NCI-H748 (cell line): ENCODE data around the gene SYT3.

Experiments
- DNase-seq: peaks from one replicate; lab custom pipeline; 2025; ENCODE audit not compliant: unreplicated experiment; lab: John Stamatoyannopoulos, UW

Gene SYT3

GRCh38 chr19:50661766-50662650 is 22.3 kb upstream of the SYT3 start:
- no peak for DNase-seq

GRCh38 chr19:50661023-50661422 is 21.3 kb upstream of the SYT3 start:
- no peak for DNase-seq

GRCh38 chr19:50660088-50660366 is 20.3 kb upstream of the SYT3 start:
- no peak for DNase-seq

GRCh38 chr19:50659318-50660087 is 19.8 kb upstream of the SYT3 start:
- peak; percentile 86 for DNase-seq

- DNase-seq: peak; percentile 98
Observed at GRCh38 chr19:50658441-50659317, 19.0 kb upstream of the SYT3 start.

GRCh38 chr19:50657712-50658440 is 18.2 kb upstream of the SYT3 start:
- peak; percentile 100 for DNase-seq

GRCh38 chr19:50657222-50657669 is 17.6 kb upstream of the SYT3 start:
- no peak for DNase-seq

- DNase-seq: no peak
Observed at GRCh38 chr19:50654882-50655281, 15.2 kb upstream of the SYT3 start.

GRCh38 chr19:50652722-50653121 is 13.0 kb upstream of the SYT3 start:
- DNase-seq: no peak

GRCh38 chr19:50651174-50651573 is 11.5 kb upstream of the SYT3 start:
- no peak for DNase-seq

GRCh38 chr19:50649433-50650391 is 10.0 kb upstream of the SYT3 start, which contains the start of gene C19orf81:
Gene C19orf81 (plus strand): TSS chr19:50649445. CDS start chr19:50649445, 0 bp downstream.
- peak; percentile 28 for DNase-seq

- no peak for DNase-seq
Observed at GRCh38 chr19:50648659-50649058, 9.0 kb upstream of the SYT3 start.

- DNase-seq: no peak
Observed at GRCh38 chr19:50647879-50648615, 8.4 kb upstream of the SYT3 start.

- no peak for DNase-seq
Observed at GRCh38 chr19:50646074-50646807, 6.6 kb upstream of the SYT3 start.

GRCh38 chr19:50645107-50645506 is 5.4 kb upstream of the SYT3 start:
- no peak for DNase-seq

- DNase-seq: no peak
Observed at GRCh38 chr19:50644315-50644915, 4.7 kb upstream of the SYT3 start.

GRCh38 chr19:50640368-50640767 is 687 bp upstream of the SYT3 start:
- no peak for DNase-seq

- DNase-seq: no peak
Observed at GRCh38 chr19:50638600-50638999, 1.1 kb downstream of the SYT3 start.
